ENCODE results near the gene VMAC. TPM values are rescaled to one million over a fixed set of nuclear protein-coding genes. Genes with fewer than 3 reads are reported as not detected.

VMAC gene
- total and polyA plus RNA-seq, 2 of the 13 experiments (the other 11 are each of a cell fraction or from before 2014, with no cell fraction given), result 2.4 TPM

DNA sequence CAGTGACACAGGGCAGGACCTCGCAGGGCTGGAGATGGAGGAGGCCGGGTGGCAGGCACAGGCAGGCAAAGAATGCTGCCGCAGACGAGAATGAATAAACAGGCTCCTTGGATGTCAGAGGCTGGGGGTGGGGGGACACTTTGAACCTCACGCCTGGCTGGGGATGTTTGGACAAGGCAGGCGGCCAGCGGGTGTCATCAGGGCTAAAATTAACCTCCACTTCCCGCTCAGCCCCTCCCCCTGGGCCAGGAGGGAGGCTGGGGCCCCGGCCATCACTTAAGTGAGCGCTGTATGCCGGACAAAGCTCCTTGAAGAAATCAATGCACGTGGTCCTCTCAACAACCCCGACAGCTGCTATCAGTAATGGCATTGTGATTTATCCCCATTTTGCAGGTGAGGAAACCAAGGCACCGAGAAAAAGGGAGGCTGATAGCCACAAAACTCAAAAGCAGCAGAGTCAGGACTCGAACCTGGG is 24.0 kb upstream of the VMAC start (continued):
- TF ChIP-seq ZNF317 (CRISPR knock-in tag; IDR thresholded peaks at IDR 0.05) (peak; percentile 76; the same call in 1 of the 2 replicates), HMG20A (CRISPR knock-in tag; IDR thresholded peaks at IDR 0.05; ENCODE audit: borderline replicate concordance) (0 out of 2 replicates have a peak, but pooled peaks have one; percentile 45), TCF12 (IDR thresholded peaks at IDR 0.05) (no peak), TCF12 (CRISPR knock-in tag; IDR thresholded peaks at IDR 0.05) (no peak; the same call in 1 of the 2 replicates), FOXA3 (CRISPR knock-in tag; IDR thresholded peaks at IDR 0.05) (peak; percentile 67), ZNF468 (CRISPR knock-in tag; IDR thresholded peaks at IDR 0.05) (no peak), HHEX (CRISPR knock-in tag; IDR thresholded peaks at IDR 0.05) (no peak), SOX6 (IDR thresholded peaks at IDR 0.05) (no peak), SOX6 (CRISPR knock-in tag; IDR thresholded peaks at IDR 0.05) (peak; percentile 91), HCFC1 (IDR thresholded peaks at IDR 0.05; ENCODE audit: low read depth, low read length) (no peak), POGZ (CRISPR knock-in tag; IDR thresholded peaks at IDR 0.05) (peak; percentile 57), PRDM4 (CRISPR knock-in tag; IDR thresholded peaks at IDR 0.05; ENCODE audit: borderline replicate concordance) (no peak), SMYD3 (CRISPR knock-in tag; IDR thresholded peaks at IDR 0.05) (peak; percentile 48; the same call in 1 of the 2 replicates), ZNF577 (CRISPR knock-in tag; IDR thresholded peaks at IDR 0.05; ENCODE audit: borderline replicate concordance, low read depth) (no peak)
- TF ChIP-seq, protein P1, sequence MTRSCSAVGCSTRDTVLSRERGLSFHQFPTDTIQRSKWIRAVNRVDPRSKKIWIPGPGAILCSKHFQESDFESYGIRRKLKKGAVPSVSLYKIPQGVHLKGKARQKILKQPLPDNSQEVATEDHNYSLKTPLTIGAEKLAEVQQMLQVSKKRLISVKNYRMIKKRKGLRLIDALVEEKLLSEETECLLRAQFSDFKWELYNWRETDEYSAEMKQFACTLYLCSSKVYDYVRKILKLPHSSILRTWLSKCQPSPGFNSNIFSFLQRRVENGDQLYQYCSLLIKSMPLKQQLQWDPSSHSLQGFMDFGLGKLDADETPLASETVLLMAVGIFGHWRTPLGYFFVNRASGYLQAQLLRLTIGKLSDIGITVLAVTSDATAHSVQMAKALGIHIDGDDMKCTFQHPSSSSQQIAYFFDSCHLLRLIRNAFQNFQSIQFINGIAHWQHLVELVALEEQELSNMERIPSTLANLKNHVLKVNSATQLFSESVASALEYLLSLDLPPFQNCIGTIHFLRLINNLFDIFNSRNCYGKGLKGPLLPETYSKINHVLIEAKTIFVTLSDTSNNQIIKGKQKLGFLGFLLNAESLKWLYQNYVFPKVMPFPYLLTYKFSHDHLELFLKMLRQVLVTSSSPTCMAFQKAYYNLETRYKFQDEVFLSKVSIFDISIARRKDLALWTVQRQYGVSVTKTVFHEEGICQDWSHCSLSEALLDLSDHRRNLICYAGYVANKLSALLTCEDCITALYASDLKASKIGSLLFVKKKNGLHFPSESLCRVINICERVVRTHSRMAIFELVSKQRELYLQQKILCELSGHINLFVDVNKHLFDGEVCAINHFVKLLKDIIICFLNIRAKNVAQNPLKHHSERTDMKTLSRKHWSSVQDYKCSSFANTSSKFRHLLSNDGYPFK (CRISPR knock-in tag; IDR thresholded peaks at IDR 0.05; ENCODE audit: borderline replicate concordance), result no peak
- TF ChIP-seq, protein P2, sequence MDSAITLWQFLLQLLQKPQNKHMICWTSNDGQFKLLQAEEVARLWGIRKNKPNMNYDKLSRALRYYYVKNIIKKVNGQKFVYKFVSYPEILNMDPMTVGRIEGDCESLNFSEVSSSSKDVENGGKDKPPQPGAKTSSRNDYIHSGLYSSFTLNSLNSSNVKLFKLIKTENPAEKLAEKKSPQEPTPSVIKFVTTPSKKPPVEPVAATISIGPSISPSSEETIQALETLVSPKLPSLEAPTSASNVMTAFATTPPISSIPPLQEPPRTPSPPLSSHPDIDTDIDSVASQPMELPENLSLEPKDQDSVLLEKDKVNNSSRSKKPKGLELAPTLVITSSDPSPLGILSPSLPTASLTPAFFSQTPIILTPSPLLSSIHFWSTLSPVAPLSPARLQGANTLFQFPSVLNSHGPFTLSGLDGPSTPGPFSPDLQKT (CRISPR knock-in tag; IDR thresholded peaks at IDR 0.05; ENCODE audit: borderline replicate concordance), result no peak
- TF ChIP-seq, protein P3, sequence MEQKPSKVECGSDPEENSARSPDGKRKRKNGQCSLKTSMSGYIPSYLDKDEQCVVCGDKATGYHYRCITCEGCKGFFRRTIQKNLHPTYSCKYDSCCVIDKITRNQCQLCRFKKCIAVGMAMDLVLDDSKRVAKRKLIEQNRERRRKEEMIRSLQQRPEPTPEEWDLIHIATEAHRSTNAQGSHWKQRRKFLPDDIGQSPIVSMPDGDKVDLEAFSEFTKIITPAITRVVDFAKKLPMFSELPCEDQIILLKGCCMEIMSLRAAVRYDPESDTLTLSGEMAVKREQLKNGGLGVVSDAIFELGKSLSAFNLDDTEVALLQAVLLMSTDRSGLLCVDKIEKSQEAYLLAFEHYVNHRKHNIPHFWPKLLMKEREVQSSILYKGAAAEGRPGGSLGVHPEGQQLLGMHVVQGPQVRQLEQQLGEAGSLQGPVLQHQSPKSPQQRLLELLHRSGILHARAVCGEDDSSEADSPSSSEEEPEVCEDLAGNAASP (CRISPR knock-in tag; IDR thresholded peaks at IDR 0.05; ENCODE audit: borderline replicate concordance), result peak; percentile 59; the same call in 1 of the 2 replicates
- TF ChIP-seq, protein P4, sequence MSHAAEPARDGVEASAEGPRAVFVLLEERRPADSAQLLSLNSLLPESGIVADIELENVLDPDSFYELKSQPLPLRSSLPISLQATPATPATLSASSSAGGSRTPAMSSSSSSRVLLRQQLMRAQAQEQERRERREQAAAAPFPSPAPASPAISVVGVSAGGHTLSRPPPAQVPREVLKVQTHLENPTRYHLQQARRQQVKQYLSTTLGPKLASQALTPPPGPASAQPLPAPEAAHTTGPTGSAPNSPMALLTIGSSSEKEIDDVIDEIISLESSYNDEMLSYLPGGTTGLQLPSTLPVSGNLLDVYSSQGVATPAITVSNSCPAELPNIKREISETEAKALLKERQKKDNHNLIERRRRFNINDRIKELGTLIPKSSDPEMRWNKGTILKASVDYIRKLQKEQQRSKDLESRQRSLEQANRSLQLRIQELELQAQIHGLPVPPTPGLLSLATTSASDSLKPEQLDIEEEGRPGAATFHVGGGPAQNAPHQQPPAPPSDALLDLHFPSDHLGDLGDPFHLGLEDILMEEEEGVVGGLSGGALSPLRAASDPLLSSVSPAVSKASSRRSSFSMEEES (CRISPR knock-in tag; IDR thresholded peaks at IDR 0.05), result peak; percentile 76; the same call in 1 of the 2 replicates
- TF ChIP-seq, protein P5, sequence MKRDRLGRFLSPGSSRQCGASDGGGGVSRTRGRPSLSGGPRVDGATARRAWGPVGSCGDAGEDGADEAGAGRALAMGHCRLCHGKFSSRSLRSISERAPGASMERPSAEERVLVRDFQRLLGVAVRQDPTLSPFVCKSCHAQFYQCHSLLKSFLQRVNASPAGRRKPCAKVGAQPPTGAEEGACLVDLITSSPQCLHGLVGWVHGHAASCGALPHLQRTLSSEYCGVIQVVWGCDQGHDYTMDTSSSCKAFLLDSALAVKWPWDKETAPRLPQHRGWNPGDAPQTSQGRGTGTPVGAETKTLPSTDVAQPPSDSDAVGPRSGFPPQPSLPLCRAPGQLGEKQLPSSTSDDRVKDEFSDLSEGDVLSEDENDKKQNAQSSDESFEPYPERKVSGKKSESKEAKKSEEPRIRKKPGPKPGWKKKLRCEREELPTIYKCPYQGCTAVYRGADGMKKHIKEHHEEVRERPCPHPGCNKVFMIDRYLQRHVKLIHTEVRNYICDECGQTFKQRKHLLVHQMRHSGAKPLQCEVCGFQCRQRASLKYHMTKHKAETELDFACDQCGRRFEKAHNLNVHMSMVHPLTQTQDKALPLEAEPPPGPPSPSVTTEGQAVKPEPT (CRISPR knock-in tag; IDR thresholded peaks at IDR 0.05; ENCODE audit: low read depth), result no peak
